Measurements from ENCODE around the gene MAGI1.

The MAGI1 gene

GRCh38 chr3:65777050-65777449 is 261.7 kb downstream of the MAGI1 start:
- no peak overlapping the region for H3K4me3 ChIP-seq (ENCODE audit: low read depth, low read length)

GRCh38 chr3:65776494-65776893 is 262.2 kb downstream of the MAGI1 start:
- no peak overlapping the region for H3K4me3 ChIP-seq (ENCODE audit: low read depth, low read length)

- no peak overlapping the region for H3K4me3 ChIP-seq (ENCODE audit: low read depth, low read length)
Observed at GRCh38 chr3:65776081-65776480, 262.6 kb downstream of the MAGI1 start.

- H3K4me3 ChIP-seq (ENCODE audit: low read depth, low read length) = no peak overlapping the region
Observed at GRCh38 chr3:65772758-65773157, 266.0 kb downstream of the MAGI1 start.

- H3K4me3 ChIP-seq (ENCODE audit: low read depth, low read length) = no peak overlapping the region
Observed at GRCh38 chr3:65767551-65767950, 271.2 kb downstream of the MAGI1 start.

GRCh38 chr3:65762235-65762580 is 276.5 kb downstream of the MAGI1 start:
- H3K4me3 ChIP-seq (ENCODE audit: low read depth, low read length) = no peak overlapping the region

GRCh38 chr3:65761446-65762234 is 277.1 kb downstream of the MAGI1 start:
- H3K4me3 ChIP-seq (ENCODE audit: low read depth, low read length) = no peak overlapping the region

GRCh38 chr3:65758876-65759598 is 279.7 kb downstream of the MAGI1 start:
- no peak overlapping the region for H3K4me3 ChIP-seq (ENCODE audit: low read depth, low read length)

GRCh38 chr3:65758438-65758837 is 280.3 kb downstream of the MAGI1 start:
- no peak overlapping the region for H3K4me3 ChIP-seq (ENCODE audit: low read depth, low read length)

GRCh38 chr3:65752636-65753035 is 286.1 kb downstream of the MAGI1 start:
- no peak overlapping the region for H3K4me3 ChIP-seq (ENCODE audit: low read depth, low read length)

GRCh38 chr3:65751123-65751700 is 287.5 kb downstream of the MAGI1 start:
- H3K4me3 ChIP-seq (ENCODE audit: low read depth, low read length) = no peak overlapping the region

- H3K4me3 ChIP-seq (ENCODE audit: low read depth, low read length) = no peak overlapping the region
Observed at GRCh38 chr3:65749066-65749465, 289.7 kb downstream of the MAGI1 start.

- H3K4me3 ChIP-seq (ENCODE audit: low read depth, low read length) = no peak overlapping the region
Observed at GRCh38 chr3:65748326-65748725, 290.4 kb downstream of the MAGI1 start.

- H3K4me3 ChIP-seq (ENCODE audit: low read depth, low read length) = no peak overlapping the region
Observed at GRCh38 chr3:65746848-65747247, 291.9 kb downstream of the MAGI1 start.

- H3K4me3 ChIP-seq (ENCODE audit: low read depth, low read length) = no peak overlapping the region
Observed at GRCh38 chr3:65745306-65745705, 293.4 kb downstream of the MAGI1 start.

- H3K4me3 ChIP-seq (ENCODE audit: low read depth, low read length) = no peak overlapping the region
Observed at GRCh38 chr3:65742914-65743313, 295.8 kb downstream of the MAGI1 start.

- no peak overlapping the region for H3K4me3 ChIP-seq (ENCODE audit: low read depth, low read length)
Observed at GRCh38 chr3:65741540-65741939, 297.2 kb downstream of the MAGI1 start.

GRCh38 chr3:65739901-65740541 is 298.7 kb downstream of the MAGI1 start:
- no peak overlapping the region for H3K4me3 ChIP-seq (ENCODE audit: low read depth, low read length)

- no peak overlapping the region for H3K4me3 ChIP-seq (ENCODE audit: low read depth, low read length)
Observed at GRCh38 chr3:65734792-65735191, 303.9 kb downstream of the MAGI1 start.

GRCh38 chr3:65734382-65734781 is 304.3 kb downstream of the MAGI1 start:
- H3K4me3 ChIP-seq (ENCODE audit: low read depth, low read length) = no peak overlapping the region

GRCh38 chr3:65733459-65733858 is 305.3 kb downstream of the MAGI1 start:
- H3K4me3 ChIP-seq (ENCODE audit: low read depth, low read length) = no peak overlapping the region

All from iPS-11a (cell line).